Fibroblast of skin of back (primary cell): ENCODE measurements around the gene IGF1.

ENCODE experiments used
- DNase-seq: peaks from one replicate; pipeline ENCODE4 v3.0.0-alpha.2; 2013

Gene IGF1

GRCh38 chr12:102426599-102427542 is 53.5 kb downstream of the IGF1 start:
- DNase-seq = peak; percentile 17

GRCh38 chr12:102425109-102426039 is 55.0 kb downstream of the IGF1 start:
- DNase-seq = no peak

- no peak for DNase-seq
Observed at GRCh38 chr12:102423462-102423861, 56.9 kb downstream of the IGF1 start.

DNA sequence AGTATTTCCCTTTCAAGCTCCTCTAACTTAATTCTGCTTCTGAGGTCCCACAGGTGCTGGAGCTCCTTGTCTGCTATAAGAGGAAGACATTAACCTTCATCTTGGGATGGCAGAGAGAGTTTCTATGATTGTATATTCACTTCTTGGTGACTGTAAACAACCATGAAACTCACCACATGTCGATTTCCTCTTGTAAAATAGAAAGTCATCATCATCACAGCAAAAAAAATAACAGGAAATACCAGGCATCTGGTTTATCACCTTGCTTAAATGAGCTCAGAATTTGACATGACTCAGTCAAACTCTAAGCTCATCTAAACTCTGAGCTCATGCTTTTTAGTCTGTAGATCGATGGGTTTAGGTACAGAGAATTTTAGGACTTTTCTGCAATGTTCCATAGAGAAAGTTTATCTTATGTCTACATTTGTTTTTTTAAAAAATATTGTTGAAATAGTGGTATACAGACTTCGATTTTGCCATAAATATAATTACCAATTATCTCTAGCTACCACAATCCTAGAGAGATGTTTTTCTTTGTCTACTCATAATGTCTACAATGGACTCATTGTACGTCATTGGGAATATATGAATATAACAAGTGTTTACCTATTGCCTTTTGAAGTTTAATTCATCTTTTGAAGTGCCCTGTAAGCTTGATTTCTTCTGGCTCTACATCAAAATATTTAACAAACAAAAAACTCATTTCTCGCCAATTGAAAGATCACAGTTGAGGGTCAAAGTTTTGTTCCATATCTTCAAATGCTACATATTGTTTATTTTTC is 58.4 kb downstream of the IGF1 start:
- no peak for DNase-seq

DNA sequence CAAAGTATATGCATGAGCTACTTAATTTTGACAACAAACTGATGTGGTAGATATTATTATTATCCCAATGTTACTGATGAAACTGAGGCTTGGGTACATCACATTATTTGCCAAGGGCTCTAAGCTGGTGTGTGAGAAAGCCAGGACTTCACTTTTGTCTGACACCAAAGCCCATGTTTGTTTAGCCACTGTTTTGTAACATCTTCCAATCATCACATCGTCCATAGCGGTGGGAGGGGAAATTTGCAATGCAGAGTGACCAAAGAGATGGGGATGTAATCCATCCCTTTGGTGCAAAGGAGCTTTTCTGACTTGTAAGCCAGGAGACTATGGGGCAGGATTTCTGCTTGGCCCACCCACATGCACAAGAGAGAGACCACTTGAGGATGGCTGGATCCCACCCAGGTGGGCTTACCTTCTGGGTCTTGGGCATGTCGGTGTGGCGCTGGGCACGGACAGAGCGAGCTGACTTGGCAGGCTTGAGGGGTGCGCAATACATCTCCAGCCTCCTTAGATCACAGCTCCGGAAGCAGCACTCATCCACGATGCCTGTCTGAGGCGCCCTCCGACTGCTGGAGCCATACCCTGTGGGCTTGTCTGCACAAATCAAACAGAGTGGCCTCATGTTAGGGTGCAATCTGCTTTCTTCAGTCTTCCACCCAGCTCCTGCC is 61.1 kb downstream of the IGF1 start:
- no peak for DNase-seq

DNA sequence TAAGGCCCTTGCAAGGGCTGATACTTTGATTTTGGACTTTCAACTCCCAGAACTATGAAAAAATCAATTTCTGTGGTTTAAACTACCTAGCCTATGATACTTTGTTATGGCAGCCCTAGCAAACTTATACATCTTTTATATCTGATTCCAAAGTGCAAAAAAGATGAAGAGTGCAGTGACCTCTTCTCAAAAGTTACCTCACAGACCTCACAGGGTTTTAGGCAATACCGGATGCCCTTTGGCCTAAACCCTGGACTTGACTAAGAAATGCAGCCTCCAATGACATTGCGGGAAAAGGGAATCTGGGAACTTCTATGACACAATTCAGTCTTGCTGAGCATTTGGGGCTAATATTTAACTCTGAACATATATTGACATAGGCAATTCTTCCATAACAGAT is 63.3 kb downstream of the IGF1 start:
- DNase-seq = no peak

DNA sequence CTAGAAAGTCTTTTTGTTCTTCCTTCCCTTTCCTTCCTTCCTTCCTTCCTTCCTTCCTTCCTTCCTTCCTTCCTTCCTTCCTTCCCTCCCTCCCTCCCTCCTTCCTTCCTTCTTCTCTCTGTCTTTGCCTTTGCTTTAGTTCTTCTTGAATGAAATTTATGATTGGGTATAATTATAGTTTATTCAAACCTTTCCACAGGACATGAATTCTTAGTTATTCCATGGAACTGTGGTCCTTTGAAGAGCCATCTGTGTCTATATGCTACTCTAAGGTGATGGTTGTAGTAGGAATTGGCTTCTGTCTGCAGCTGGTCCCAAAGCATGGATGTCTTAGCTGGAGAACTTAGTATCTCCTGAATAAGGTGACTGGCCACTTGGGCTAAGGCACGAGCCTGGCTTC is 64.8 kb downstream of the IGF1 start:
- DNase-seq = no peak

GRCh38 chr12:102413396-102413795 is 67.0 kb downstream of the IGF1 start:
- no peak for DNase-seq

- DNase-seq = no peak
Observed at GRCh38 chr12:102410511-102410910, 69.9 kb downstream of the IGF1 start.

DNA sequence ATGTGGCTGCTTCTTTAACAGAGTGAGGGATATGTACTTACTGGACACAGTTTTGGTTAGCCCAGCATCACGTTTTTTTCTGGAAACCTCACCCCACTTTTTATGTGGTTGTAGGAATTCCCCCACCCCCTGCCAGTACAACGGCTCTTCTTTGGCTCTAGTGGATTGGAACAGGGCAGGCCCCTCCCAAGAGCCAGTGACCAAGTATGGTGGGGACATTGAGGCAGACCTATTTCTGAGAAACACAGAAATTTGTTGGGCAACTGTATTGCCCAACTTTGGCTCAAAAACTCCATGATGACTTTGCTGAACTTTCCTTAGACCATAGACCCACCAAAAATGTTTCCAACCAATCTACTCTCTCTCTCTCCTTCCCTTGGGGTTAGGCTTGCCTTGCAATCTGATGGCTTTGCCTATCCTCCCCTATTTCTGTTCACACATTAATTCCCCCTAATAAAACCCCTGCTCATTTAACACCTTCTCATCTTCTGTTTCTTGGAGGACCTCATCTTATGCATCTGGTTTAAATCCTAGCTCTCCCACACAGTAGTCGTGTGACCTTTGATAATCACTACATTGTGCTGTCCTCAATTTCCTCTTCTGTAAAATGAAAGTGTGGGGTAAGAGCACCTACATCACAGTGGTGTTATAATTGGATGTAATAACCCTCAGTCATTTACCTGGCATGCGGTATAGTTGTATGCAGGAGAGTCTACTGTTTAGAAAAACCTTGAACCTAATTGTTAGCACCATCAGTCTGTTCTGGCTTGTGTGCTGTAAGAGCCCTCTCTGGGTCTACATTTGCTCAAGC is 71.7 kb downstream of the IGF1 start:
- DNase-seq = no peak

DNA sequence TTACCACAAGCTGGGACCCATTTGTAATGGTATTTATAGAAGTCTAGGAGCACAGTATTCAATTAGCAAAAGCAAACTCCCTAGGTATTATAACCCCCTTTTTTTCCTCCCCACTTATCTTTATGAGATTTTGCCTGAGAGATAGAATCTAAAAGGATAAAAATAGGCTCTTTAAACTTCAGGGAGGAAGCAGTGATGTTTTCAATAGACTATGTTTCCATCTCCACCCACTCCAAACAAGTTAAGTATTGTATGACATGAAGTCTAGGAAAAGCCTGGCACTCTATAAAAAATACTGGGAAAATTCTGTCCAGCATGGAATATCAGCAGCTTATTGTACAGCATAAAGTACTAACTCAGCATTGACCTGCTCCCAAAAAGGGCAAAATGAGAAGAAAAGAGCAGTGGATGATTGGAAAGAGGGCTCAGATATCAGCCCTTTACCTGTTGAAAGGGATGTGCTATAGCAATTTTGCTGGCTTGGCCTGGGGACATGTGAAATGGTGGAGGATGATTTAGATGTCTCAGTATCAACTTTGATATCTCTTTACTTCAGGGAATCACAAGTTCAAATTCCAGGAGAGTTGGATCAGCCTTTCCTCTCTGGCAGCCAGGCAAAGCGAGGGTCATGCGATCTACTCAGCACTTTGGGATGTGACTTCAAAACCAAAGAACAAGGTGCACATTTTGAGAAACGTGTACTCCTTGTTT is 72.4 kb downstream of the IGF1 start:
- DNase-seq = no peak

DNA sequence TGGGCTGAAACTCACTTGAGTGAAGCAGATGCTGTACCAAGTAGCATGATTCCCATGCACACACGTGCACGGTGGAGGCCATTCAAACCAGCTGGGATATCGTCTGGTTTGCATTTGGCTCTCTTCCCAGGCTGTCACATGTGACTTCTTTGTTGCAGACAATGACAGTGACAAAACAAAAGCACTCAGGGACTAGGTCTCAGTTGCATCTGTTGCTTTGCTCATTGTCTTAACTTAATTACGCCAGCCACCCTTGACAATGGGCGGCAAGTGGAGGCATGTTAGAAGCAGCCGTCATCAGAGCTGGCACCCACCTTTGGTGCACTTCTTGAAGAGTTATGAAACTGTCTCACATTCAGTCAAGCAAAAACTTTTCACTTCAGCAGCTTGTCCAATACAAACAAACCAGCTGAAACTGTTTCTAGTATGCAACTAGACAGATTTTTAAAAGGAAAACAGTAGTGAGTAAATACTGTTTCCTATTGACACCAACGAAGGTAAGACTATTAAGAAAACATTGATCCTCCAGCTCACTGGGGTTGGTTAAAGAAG is 74.3 kb downstream of the IGF1 start:
- no peak for DNase-seq

DNA sequence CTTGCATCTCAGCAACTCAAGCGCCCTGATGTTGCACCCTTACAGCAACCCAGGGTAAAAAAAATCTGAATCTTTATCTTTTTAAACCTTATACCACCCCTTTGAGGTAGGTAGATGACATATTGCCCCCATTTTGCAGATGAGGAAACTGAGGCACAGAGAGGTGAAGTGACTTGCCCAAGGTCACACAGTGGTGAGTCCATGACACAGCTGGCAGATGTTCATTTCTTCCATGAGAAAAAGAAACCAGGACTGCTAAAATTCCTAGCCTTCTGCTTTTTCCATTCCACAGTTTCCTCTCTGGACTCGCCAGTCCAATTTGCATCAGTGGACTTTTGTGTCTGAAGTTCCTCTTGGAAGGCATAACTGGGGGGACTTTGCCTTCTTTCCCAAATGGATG is 79.3 kb downstream of the IGF1 start:
- DNase-seq = no peak

DNA sequence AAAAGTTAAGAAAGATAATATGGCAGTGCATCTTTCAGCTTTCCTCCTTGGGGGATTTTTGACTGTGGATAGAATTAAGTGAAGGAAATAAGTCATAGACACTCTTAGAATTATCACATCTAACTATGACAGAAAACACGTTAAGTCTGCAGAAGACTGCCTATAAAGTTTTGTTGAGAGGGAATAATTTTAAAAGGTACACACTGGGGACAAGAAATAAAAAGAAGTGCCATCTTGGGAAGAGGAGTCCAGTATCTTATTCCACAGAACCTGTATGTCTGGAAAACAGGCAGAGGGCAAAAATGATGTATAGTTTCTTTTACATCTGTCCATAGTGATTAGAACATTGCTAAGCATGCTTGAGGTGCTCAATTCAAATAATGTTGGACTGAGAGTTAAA is 80.7 kb downstream of the IGF1 start:
- DNase-seq = no peak

- no peak for DNase-seq
Observed at GRCh38 chr12:102396276-102396675, 84.1 kb downstream of the IGF1 start.

DNA sequence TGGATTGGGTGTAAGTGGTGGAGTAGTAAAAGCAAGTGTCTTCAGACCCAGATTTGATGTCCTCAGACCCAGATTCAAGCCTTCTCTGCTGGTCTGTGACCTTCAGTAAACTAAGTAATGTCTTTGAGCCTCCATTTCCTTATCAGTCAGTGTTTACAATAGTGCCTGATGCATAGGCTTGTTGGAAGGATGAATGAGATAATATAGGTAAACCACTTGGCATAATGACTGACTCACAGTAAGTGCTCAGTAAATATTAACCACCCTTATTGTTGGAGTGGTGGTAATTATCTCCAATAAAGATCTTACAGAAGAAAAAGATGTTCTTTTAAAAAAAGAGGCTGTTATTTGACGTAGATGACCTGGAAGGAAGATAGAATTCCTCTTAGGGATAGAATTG is 86.2 kb downstream of the IGF1 start:
- DNase-seq = no peak

GRCh38 chr12:102390068-102390467 is 90.3 kb downstream of the IGF1 start:
- no peak for DNase-seq

GRCh38 chr12:102388469-102388868 is 91.9 kb downstream of the IGF1 start:
- no peak for DNase-seq

GRCh38 chr12:102385343-102385742 is 95.0 kb downstream of the IGF1 start:
- DNase-seq = no peak
